Endothelial cell (in vitro differentiated cells): Measurements from ENCODE around the gene TSC2. TPM values are rescaled to one million over a fixed set of nuclear protein-coding genes. Genes with fewer than 3 reads are reported as not detected.
"Not testable (repeated sequence)": the region's sequence is repeated elsewhere in the genome, so short reads cannot be mapped to it uniquely, and the experiment has no call there.

Source experiments
- DNase-seq: peaks from one replicate; pipeline ENCODE4 v3.0.0; 2021; ENCODE audit warnings: low spot score
- H3K27ac Mint-ChIP-seq: one replicate; pipeline ENCODE4 v1.8.0; 2021; ENCODE audit warnings: mixed read lengths, inconsistent platforms; ENCODE audit not compliant: unreplicated experiment
- H3K27me3 Mint-ChIP-seq: one replicate; pipeline ENCODE4 v1.8.0; 2021; ENCODE audit warnings: mild to moderate bottlenecking, moderate library complexity, mixed read lengths, inconsistent platforms; ENCODE audit not compliant: unreplicated experiment
- H3K36me3 Mint-ChIP-seq: one replicate; pipeline ENCODE4 v1.8.0; 2021; ENCODE audit warnings: mild to moderate bottlenecking, low read depth, mixed read lengths, inconsistent platforms; ENCODE audit not compliant: unreplicated experiment
- H3K4me1 Mint-ChIP-seq: one replicate; pipeline ENCODE4 v1.8.0; 2021; ENCODE audit warnings: mild to moderate bottlenecking, mixed read lengths, inconsistent platforms; ENCODE audit not compliant: unreplicated experiment
- H3K4me3 Mint-ChIP-seq: one replicate; pipeline ENCODE4 v1.8.0; 2021; ENCODE audit warnings: mild to moderate bottlenecking, mixed read lengths, inconsistent platforms; ENCODE audit not compliant: unreplicated experiment
- H3K9me3 Mint-ChIP-seq: one replicate; pipeline ENCODE4 v1.8.0; 2021; ENCODE audit warnings: mixed read lengths, inconsistent platforms; ENCODE audit not compliant: unreplicated experiment
- total RNA-seq: library from RNA; stranded (reverse); fragmentation: NEBNext Ultra II Directional; extraction: Animal tissue kit (Norgen Biotek cat#: 25700); gene quantifications from one replicate; pipeline ENCODE4 v1.2.1, GENCODE V29; 2021; ENCODE audit not compliant: unreplicated experiment

TSC2 gene
- total RNA-seq, 1 donor from 2014 or later = 180 TPM

DNA sequence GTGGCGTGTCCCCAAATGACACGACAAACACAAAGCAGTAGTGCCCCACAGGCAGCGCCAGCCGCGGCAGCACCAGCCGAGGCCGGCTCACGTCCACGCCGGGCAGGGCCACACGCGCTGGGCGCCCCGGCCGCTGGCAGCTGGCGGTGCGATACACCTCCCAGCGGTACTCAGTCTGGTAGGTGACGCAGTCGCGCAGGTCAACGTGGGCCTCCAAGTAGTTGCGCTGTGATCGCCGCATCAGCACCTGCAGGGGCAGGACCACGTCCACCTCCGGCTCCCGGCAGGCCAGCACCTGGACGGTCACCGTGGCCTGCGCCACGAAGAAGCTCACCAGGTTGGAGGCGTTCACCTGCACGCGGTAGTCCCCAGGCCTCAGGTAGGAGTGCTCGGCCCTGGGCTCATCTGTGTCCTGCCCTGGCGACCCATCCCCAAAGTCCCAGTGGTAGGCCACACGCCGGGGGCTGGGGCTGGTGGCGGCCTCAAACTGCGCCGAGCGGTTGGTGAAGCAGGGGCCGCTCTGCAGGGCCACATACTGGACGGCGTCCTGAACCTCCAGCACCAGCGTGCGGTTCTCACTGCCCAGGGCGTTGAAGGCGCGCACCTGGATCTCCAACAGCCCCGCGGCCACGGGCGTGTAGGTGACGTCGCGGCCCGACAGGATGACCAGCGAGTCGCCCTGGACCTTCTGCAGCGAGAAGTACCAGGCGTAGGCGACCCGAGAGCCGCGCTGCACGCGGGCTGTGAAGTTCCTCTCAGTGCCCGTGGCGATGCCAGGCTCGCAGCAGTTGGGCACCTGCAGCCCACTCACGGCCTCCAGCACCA lies 60.9 kb downstream of the TSC2 start:
- not testable (repeated sequence) for H3K36me3 Mint-ChIP-seq, H3K4me3 Mint-ChIP-seq, H3K4me1 Mint-ChIP-seq, H3K27me3 Mint-ChIP-seq, H3K27ac Mint-ChIP-seq, H3K9me3 Mint-ChIP-seq, DNase-seq

DNA sequence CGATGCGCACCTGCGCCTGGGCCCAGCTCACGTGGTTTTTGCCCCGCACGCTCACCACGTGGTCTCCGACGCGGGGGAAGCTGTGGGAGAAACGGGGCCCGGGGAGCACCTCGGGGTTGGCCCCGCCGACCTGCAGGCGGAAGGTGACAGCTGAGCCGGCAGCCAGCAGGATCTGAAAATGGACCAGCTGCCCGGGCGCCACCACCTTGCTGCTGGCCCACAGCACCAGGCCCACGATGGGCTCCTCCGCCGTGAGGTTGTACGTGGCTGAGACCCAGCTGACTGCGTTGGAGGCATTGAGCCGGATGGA lies 61.4 kb downstream of the TSC2 start:
- H3K4me3 Mint-ChIP-seq, H3K4me1 Mint-ChIP-seq, DNase-seq, H3K27ac Mint-ChIP-seq, H3K36me3 Mint-ChIP-seq, H3K9me3 Mint-ChIP-seq, H3K27me3 Mint-ChIP-seq: not testable (repeated sequence)

DNA sequence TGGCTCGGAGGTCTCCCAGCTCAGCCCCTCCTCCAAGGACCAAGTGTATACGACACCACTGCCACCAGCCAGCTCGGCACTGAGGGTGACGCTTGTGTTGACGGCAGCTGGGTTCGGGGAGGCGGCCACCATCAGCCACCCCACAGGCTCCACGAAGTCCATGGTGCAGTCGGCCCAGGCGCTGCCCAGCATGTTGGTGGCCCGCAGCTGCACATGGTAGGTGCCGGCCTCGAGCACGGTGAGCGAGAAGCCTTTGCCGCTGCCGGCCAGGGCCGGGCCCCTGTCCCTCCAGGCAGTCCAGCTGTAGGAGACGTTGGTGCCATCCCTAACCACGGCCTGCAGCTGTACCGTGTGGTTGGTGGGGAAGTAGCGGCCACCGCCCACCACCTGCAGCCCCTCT lies 62.1 kb downstream of the TSC2 start:
- not testable (repeated sequence) for DNase-seq, H3K4me1 Mint-ChIP-seq, H3K9me3 Mint-ChIP-seq, H3K27me3 Mint-ChIP-seq, H3K4me3 Mint-ChIP-seq, H3K27ac Mint-ChIP-seq, H3K36me3 Mint-ChIP-seq

DNA sequence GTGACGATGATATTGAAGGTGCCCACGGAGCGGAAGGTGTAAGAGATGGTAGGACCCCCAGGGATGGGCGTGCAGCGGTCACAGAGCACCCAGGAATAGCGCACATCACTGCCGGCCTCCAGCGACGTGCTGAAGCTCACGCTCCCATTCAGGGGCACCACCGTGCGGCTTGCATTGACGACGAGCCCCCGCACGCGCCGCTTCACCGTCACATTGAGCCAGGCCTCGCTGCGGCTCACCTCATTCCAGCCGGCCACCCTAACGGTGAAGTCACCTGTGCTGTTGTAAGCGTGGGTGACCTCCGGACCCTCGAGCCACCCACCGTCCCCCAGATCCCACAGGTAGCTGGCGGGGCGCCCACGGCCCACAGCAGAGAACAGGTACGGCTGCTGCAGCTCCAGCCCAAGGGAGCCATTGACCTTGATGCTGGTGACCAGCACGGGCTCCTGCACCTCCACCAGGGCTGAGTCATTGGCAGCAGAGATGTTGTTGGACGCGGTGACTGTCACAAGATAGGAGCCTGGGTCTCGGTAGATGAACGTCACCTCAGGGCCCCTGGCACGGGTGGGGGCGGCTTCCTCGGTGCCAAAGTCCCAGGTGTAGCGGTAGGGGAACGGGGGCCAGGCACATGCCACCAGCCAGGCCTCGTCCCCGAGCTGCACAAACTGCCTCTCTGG lies 62.7 kb downstream of the TSC2 start:
- H3K9me3 Mint-ChIP-seq, H3K4me1 Mint-ChIP-seq, H3K36me3 Mint-ChIP-seq, H3K27me3 Mint-ChIP-seq, DNase-seq, H3K4me3 Mint-ChIP-seq, H3K27ac Mint-ChIP-seq: not testable (repeated sequence)

DNA sequence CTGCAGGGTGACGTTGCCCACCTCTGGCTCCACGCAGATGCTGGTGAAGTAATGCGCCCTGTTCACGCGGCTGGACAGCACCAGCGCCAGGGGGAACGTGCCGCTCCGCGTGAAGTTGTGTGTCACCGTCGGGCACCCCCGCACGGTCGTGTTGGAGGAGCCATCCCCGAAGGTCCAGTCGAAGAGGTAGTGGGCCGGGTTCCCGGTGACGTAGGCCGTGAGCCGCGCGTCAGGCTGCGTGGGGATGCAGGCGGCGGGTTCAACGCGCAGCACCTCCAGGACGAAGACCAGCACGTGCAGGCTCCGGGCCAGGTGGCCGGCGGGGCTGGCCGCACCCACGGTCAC lies 63.2 kb downstream of the TSC2 start:
- H3K27me3 Mint-ChIP-seq = not testable (repeated sequence)

DNA sequence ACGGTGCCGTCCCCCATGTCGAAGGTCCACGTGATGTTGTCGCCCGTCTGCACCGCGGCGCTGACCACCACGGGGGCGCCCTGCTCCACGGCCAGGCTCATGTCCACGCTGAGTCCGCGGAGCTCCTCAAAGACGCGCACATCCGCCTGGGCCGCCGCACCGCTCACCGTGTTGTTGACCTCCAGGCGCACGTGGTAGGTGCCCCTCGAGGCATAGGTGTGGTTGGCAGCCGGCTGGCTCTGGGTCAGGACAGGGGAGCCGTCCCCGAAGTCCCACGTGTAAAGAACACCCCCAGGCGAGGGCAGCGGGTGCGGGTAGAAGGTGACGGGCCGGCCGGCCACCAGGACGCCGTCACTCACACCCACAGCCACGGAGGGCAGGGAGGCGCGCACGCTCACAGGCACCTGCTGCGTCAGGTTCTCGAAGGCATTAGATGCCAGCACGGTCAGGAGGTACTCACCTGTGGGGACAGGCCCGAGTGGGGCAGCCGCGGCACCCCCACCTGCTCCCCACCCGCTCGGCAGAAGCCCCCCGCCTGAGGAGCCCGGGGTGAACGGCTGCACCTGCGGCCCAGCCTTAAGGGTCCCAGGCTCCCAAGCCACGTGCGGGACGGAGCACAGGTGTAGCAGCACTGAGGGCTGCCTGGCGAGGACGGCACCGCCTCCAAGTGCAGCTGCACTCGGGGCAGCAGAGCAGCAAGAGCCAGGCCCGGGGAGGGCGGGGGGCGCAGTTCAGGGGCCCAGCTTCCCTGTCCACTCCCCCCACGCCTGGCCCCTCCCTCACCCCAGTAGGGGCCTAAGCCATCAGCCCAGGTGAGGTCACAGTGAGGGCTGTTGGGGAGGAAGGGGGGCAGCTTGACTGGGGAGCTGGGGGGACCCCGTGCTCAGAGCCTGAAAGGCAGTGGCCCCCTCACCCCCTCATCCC lies 63.9 kb downstream of the TSC2 start:
- not testable (repeated sequence) for DNase-seq, H3K4me1 Mint-ChIP-seq, H3K9me3 Mint-ChIP-seq, H3K27me3 Mint-ChIP-seq, H3K27ac Mint-ChIP-seq, H3K36me3 Mint-ChIP-seq, H3K4me3 Mint-ChIP-seq

More for the DNA sequence above, 63.2 kb downstream of the TSC2 start:
- H3K4me3 Mint-ChIP-seq, H3K4me1 Mint-ChIP-seq, H3K9me3 Mint-ChIP-seq, DNase-seq, H3K27ac Mint-ChIP-seq, H3K36me3 Mint-ChIP-seq: not testable (repeated sequence)

DNA sequence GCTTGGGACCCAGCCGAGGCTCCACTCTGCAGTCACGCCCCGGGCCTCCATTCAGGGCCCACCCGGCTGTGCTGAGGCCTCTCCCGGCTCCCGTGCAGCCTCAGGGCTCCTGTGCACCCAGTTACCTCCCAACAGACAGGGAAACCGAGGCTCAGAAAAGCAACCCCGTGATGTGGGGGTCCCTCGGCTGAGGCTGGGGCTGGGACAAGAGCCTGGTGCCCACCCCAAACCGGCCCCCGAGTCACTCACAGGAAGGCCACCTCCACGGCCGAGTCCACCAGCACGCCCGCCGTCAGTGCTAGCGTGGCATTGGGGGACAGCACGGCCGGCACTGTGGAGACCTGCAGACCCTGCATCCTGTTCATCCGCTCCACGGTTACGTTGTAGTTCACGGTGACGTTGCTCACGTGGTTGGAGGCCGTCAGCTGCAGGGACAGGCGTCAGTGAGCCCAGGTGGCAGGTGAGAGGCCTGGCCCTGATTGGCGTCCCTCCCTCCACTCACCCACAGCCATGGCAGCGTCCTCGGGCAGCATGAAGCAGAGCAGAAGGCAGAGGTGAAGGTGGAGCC lies 64.8 kb downstream of the TSC2 start:
- not testable (repeated sequence) for DNase-seq, H3K4me1 Mint-ChIP-seq, H3K36me3 Mint-ChIP-seq, H3K9me3 Mint-ChIP-seq, H3K27ac Mint-ChIP-seq, H3K27me3 Mint-ChIP-seq, H3K4me3 Mint-ChIP-seq

DNA sequence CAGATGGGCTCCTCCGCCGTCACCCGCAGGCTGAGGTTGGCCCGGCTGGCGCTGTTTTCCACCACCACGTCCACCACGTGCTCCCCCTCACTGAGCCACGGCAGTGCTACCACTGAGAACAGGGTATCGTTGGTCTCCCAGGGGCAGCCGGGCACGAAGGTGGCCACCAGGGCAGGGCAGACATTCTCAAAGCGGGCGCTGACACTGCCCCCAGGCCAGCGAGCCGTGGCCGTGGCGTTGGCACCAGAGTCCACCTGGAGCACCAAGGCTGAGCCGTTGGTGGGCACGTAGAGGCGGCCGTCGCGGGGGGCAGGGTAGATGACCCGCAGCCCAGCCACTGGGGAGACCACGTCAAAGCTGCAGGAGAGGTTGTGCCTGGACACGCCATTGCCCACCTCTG lies 66.4 kb downstream of the TSC2 start:
- H3K4me3 Mint-ChIP-seq, H3K27me3 Mint-ChIP-seq, H3K4me1 Mint-ChIP-seq, H3K9me3 Mint-ChIP-seq, H3K27ac Mint-ChIP-seq, H3K36me3 Mint-ChIP-seq, DNase-seq: not testable (repeated sequence)

DNA sequence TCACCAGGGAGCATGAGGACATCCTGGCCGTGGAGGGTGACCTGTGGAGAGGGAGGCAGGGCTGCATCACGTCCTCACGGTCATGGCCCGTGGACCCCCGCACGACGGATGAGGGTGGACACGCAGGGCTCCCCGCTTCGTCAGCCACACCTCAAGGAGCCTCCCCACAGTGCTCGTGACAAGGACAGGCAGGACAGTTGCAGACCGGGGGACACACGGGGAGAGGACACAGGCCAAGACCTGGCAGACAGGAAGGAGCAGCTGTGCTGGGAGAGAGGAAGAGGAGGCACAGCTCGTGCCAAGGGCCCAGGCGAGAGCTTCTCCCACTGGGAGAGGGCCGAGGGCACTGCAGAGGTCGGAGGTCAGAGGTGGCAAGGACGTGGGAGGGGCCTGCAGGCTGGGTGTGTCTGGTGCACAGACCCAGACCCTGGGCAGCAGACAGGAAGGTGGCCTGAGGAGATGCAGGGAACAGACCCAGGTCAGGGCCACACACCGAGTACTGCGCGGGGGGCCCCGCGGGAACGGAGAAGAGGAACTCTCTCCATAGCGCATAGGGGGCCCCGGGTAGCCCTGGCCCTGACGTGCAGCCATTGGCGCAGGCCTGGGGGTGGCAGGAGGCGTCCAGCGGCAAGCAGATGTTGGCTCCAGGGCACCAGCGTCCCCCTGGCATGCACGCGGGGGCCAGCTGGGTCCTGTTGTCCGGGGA lies 67.3 kb downstream of the TSC2 start:
- not testable (repeated sequence) for H3K27ac Mint-ChIP-seq, H3K4me1 Mint-ChIP-seq, DNase-seq, H3K9me3 Mint-ChIP-seq, H3K4me3 Mint-ChIP-seq, H3K36me3 Mint-ChIP-seq, H3K27me3 Mint-ChIP-seq
